ENCODE measurements around the gene LONP2. TPM values are rescaled to one million over a fixed set of nuclear protein-coding genes. Genes with fewer than 3 reads are reported as not detected.

The LONP2 gene
- total RNA-seq, 5 donors from 2014 or later (not counting 1 experiment from before 2014, with no cell fraction given): 69.9 to 92.9 (median 84.7) TPM

- DNase-seq (no peak), ATAC-seq (replicated peaks in 1 of 4) (no peak)
- Histone ChIP-seq H3K4me3 (ENCODE audit: control insufficient read depth in 1 of 2, extremely low read depth in 1 of 2, low read length in 1 of 2) (no peak overlapping the region), H3K36me3 (ENCODE audit: control insufficient read depth in 2 of 2, extremely low read depth in 1 of 2, insufficient read depth in 1 of 2, low read length in 1 of 2) (peaks cover 0 to 9% of the 10 kb centered on the region in 2 donors), H3K27ac (ENCODE audit: low read length) (no peak overlapping the region), H3K4me1 (ENCODE audit: control insufficient read depth in 1 of 2, extremely low read depth in 1 of 2, insufficient read depth in 2 of 2, low read length in 2 of 2) (peaks cover 2 to 6% of the 10 kb centered on the region in 2 experiments), H3K27me3 (replicated peaks in 1 of 2; ENCODE audit: control insufficient read depth in 2 of 2, extremely low read depth in 1 of 2, insufficient read depth in 2 of 2, low read length in 1 of 2) (no peaks in the 10 kb centered on the region), H3K9me3 (no peaks in the 10 kb centered on the region)
- H3K4me3 Mint-ChIP-seq: no peak overlapping the region
- WGBS (ENCODE audit: insufficient coverage): no CpG with 5 or more reads among the region's 3 CpGs
- peaks cover 18 to 30% (median 21%) of the 10 kb centered on the region in 3 donors for H3K4me1 Mint-ChIP-seq
- CTCF ChIA-PET: interaction anchor here (0.6 to 1.5 kb wide), 6 partner anchors 9 to 277 kb away, joined by 3 to 4 read pairs (median 3); no protein-coding TSS in a partner anchor
- POLR2A ChIA-PET: no interaction called here
- peaks cover 6% of the 10 kb centered on the region for H3K36me3 Mint-ChIP-seq
- no peaks in the 10 kb centered on the region for H3K27me3 Mint-ChIP-seq
- H3K27ac Mint-ChIP-seq: no peak overlapping the region
- no peaks in the 10 kb centered on the region for H3K9me3 Mint-ChIP-seq
These were observed 116.9 kb downstream of the LONP2 start for GRCh38 chr16:48361012-48361411.

GRCh38 chr16:48361540-48362144 lies 117.5 kb downstream of the LONP2 start:
- H3K27ac Mint-ChIP-seq: no peak overlapping the region
- WGBS (ENCODE audit: insufficient coverage): 98% methylated on average over 10 of the region's 12 CpGs
- peaks cover 0 to 9% of the 10 kb centered on the region in 2 donors for H3K36me3 ChIP-seq (ENCODE audit: control insufficient read depth in 2 of 2, extremely low read depth in 1 of 2, insufficient read depth in 1 of 2, low read length in 1 of 2)
- H3K4me3 ChIP-seq (ENCODE audit: control insufficient read depth in 1 of 2, extremely low read depth in 1 of 2, low read length in 1 of 2): no peak overlapping the region
- no peaks in the 10 kb centered on the region for H3K27me3 Mint-ChIP-seq
- no peak overlapping the region for H3K4me3 Mint-ChIP-seq
- H3K27ac ChIP-seq (ENCODE audit: low read length): no peak overlapping the region
- peaks cover 5 to 9% of the 10 kb centered on the region in 2 experiments for H3K4me1 ChIP-seq (ENCODE audit: control insufficient read depth in 1 of 2, extremely low read depth in 1 of 2, insufficient read depth in 2 of 2, low read length in 2 of 2)
- no peak for DNase-seq
- H3K36me3 Mint-ChIP-seq: peaks cover 6% of the 10 kb centered on the region
- H3K4me1 Mint-ChIP-seq: peaks cover 22 to 36% (median 27%) of the 10 kb centered on the region in 3 donors
- ATAC-seq (replicated peaks in 1 of 4): no peak
- H3K27me3 ChIP-seq (replicated peaks in 1 of 2; ENCODE audit: control insufficient read depth in 2 of 2, extremely low read depth in 1 of 2, insufficient read depth in 2 of 2, low read length in 1 of 2): no peaks in the 10 kb centered on the region
- ChIA-PET POLR2A (no interaction called here), CTCF (interaction anchor here (0.6 to 1.5 kb wide), 3 partner anchors 262 to 276 kb away, joined by 3 to 4 read pairs (median 4); no protein-coding TSS in a partner anchor)
- no peaks in the 10 kb centered on the region for H3K9me3 ChIP-seq
- H3K9me3 Mint-ChIP-seq: no peaks in the 10 kb centered on the region

- CTCF ChIA-PET: interaction anchor here (1.4 to 1.6 kb wide), 3 partner anchors 11 to 258 kb away, joined by 3 to 10 read pairs (median 5); no protein-coding TSS in a partner anchor
- H3K9me3 Mint-ChIP-seq: no peaks in the 10 kb centered on the region
- peak overlapping the region; percentile 80 to 93 (median 87) for H3K4me3 Mint-ChIP-seq
- Histone ChIP-seq H3K4me1 (ENCODE audit: control insufficient read depth in 1 of 2, extremely low read depth in 1 of 2, insufficient read depth in 2 of 2, low read length in 2 of 2) (peaks cover 15 to 17% of the 10 kb centered on the region in 2 experiments), H3K9me3 (no peaks in the 10 kb centered on the region), H3K36me3 (ENCODE audit: control insufficient read depth in 2 of 2, extremely low read depth in 1 of 2, insufficient read depth in 1 of 2, low read length in 1 of 2) (peaks cover 0 to 5% of the 10 kb centered on the region in 2 donors), H3K4me3 (ENCODE audit: control insufficient read depth in 1 of 2, extremely low read depth in 1 of 2, low read length in 1 of 2) (peak overlapping the region in 1 of 2 donors; percentile 79), H3K27ac (ENCODE audit: low read length) (no peak overlapping the region), H3K27me3 (replicated peaks in 1 of 2; ENCODE audit: control insufficient read depth in 2 of 2, extremely low read depth in 1 of 2, insufficient read depth in 2 of 2, low read length in 1 of 2) (no peaks in the 10 kb centered on the region)
- no peak for DNase-seq
- ATAC-seq (replicated peaks in 1 of 4): no peak
- peaks cover 3% of the 10 kb centered on the region for H3K36me3 Mint-ChIP-seq
- POLR2A ChIA-PET: interaction anchor here in 1 of 2 donors (1.6 kb wide), 1 partner anchor 248 kb away, joined by 11 read pairs; no protein-coding TSS in a partner anchor
- WGBS (ENCODE audit: insufficient coverage): 96% methylated on average over 9 of the region's 15 CpGs
- peaks cover 43 to 60% (median 47%) of the 10 kb centered on the region in 3 donors for H3K4me1 Mint-ChIP-seq
- H3K27ac Mint-ChIP-seq: peak overlapping the region; percentile 85 to 88
- H3K27me3 Mint-ChIP-seq: no peaks in the 10 kb centered on the region
These were observed 121.0 kb downstream of the LONP2 start for GRCh38 chr16:48365025-48365600.

GRCh38 chr16:48365601-48366164 lies 121.6 kb downstream of the LONP2 start:
- WGBS (ENCODE audit: insufficient coverage): 10% methylated on average over 33 of the region's 33 CpGs
- H3K27me3 Mint-ChIP-seq: no peaks in the 10 kb centered on the region
- peak overlapping the region; percentile 89 to 97 for H3K27ac Mint-ChIP-seq
- ATAC-seq (replicated peaks in 1 of 4): peak; percentile 90 to 95 (median 94)
- Histone ChIP-seq H3K4me1 (ENCODE audit: control insufficient read depth in 1 of 2, extremely low read depth in 1 of 2, insufficient read depth in 2 of 2, low read length in 2 of 2) (peaks cover 15 to 17% of the 10 kb centered on the region in 2 experiments), H3K4me3 (ENCODE audit: control insufficient read depth in 1 of 2, extremely low read depth in 1 of 2, low read length in 1 of 2) (peak overlapping the region; percentile 66 to 79), H3K36me3 (ENCODE audit: control insufficient read depth in 2 of 2, extremely low read depth in 1 of 2, insufficient read depth in 1 of 2, low read length in 1 of 2) (peaks cover 0 to 5% of the 10 kb centered on the region in 2 donors), H3K27ac (ENCODE audit: low read length) (peak overlapping the region; percentile 87), H3K9me3 (no peaks in the 10 kb centered on the region), H3K27me3 (replicated peaks in 1 of 2; ENCODE audit: control insufficient read depth in 2 of 2, extremely low read depth in 1 of 2, insufficient read depth in 2 of 2, low read length in 1 of 2) (no peaks in the 10 kb centered on the region)
- H3K4me3 Mint-ChIP-seq: peak overlapping the region; percentile 80 to 93 (median 87)
- DNase-seq: peak; percentile 46 to 78 (median 64)
- H3K36me3 Mint-ChIP-seq: peaks cover 3% of the 10 kb centered on the region
- no peaks in the 10 kb centered on the region for H3K9me3 Mint-ChIP-seq
- peaks cover 44 to 63% (median 48%) of the 10 kb centered on the region in 3 donors for H3K4me1 Mint-ChIP-seq
- POLR2A ChIA-PET: interaction anchor here (0.6 to 1.6 kb wide), 7 partner anchors 12 to 257 kb away, joined by 3 to 11 read pairs (median 4); partner anchors contain the start of gene SIAH1 (in 1 of the 2)
- CTCF ChIA-PET: interaction anchor here (0.6 to 1.6 kb wide), 13 partner anchors 9 to 265 kb away, joined by 3 to 10 read pairs (median 6); partner anchors contain the start of gene SIAH1 (in 1 of the 2)

GRCh38 chr16:48366165-48367093 lies 122.3 kb downstream of the LONP2 start:
- peaks cover 3% of the 10 kb centered on the region for H3K36me3 Mint-ChIP-seq
- Histone ChIP-seq H3K27ac (ENCODE audit: low read length) (peak overlapping the region; percentile 87), H3K4me3 (ENCODE audit: control insufficient read depth in 1 of 2, extremely low read depth in 1 of 2, low read length in 1 of 2) (peak overlapping the region; percentile 66 to 79), H3K9me3 (no peaks in the 10 kb centered on the region), H3K4me1 (ENCODE audit: control insufficient read depth in 1 of 2, extremely low read depth in 1 of 2, insufficient read depth in 2 of 2, low read length in 2 of 2) (peaks cover 15 to 17% of the 10 kb centered on the region in 2 experiments), H3K36me3 (ENCODE audit: control insufficient read depth in 2 of 2, extremely low read depth in 1 of 2, insufficient read depth in 1 of 2, low read length in 1 of 2) (peaks cover 0 to 5% of the 10 kb centered on the region in 2 donors), H3K27me3 (replicated peaks in 1 of 2; ENCODE audit: control insufficient read depth in 2 of 2, extremely low read depth in 1 of 2, insufficient read depth in 2 of 2, low read length in 1 of 2) (no peaks in the 10 kb centered on the region)
- H3K27me3 Mint-ChIP-seq: no peaks in the 10 kb centered on the region
- CTCF ChIA-PET: interaction anchor here (0.6 to 1.6 kb wide), 13 partner anchors 10 to 264 kb away, joined by 3 to 10 read pairs (median 6); partner anchors contain the start of gene SIAH1 (in 1 of the 2)
- peak overlapping the region; percentile 80 to 93 (median 87) for H3K4me3 Mint-ChIP-seq
- DNase-seq: peak in 33 of 35 experiments; percentile 29 to 80 (median 55)
- ATAC-seq (replicated peaks in 1 of 4): peak; percentile 70 to 81 (median 74)
- peak overlapping the region; percentile 89 to 97 for H3K27ac Mint-ChIP-seq
- 2% methylated on average over 16 of the region's 21 CpGs for WGBS (ENCODE audit: insufficient coverage)
- POLR2A ChIA-PET: interaction anchor here (0.6 to 1.6 kb wide), 8 partner anchors 10 to 257 kb away, joined by 3 to 11 read pairs (median 4); partner anchors contain the start of gene SIAH1 (in 1 of the 2)
- H3K9me3 Mint-ChIP-seq: no peaks in the 10 kb centered on the region
- peaks cover 49 to 67% (median 50%) of the 10 kb centered on the region in 3 donors for H3K4me1 Mint-ChIP-seq
